Testis (tissue), 5 donors: ENCODE data around the gene FXR1. TPM values are rescaled to one million over a fixed set of nuclear protein-coding genes. Genes with fewer than 3 reads are reported as not detected.
A peak's percentile ranks its signal among the peaks of the same experiment; 100 is the strongest.
"Not testable (repeated sequence)": the region's sequence is repeated elsewhere in the genome, so short reads cannot be mapped to it uniquely, and the experiment has no call there.

ENCODE experiments used
- DNase-seq: peaks from one replicate; pipeline ENCODE4 v3.0.0-alpha.2; 2019
- H3K27ac ChIP-seq, 2 donors: fragments of 200-600 bp; sonication (generic); one replicate each; pipeline ENCODE4 v1.5.1; 2019
- H3K27me3 ChIP-seq: fragments of 200-600 bp; sonication (generic); one replicate; pipeline ENCODE4 v1.5.1; 2019
- H3K36me3 ChIP-seq: fragments of 200-600 bp; sonication (generic); one replicate; pipeline ENCODE4 v1.5.1; 2017; ENCODE audit warnings: low read depth; ENCODE audit errors: missing control alignments
- H3K4me1 ChIP-seq: fragments of 200-600 bp; sonication (generic); one replicate; pipeline ENCODE4 v1.5.1; 2019
- H3K4me3 ChIP-seq, 2 donors: fragments of 200-600 bp; sonication (generic); one replicate each; pipeline ENCODE4 v1.5.1; 2017 to 2019
- H3K9me3 ChIP-seq: fragments of 200-600 bp; sonication (generic); one replicate; pipeline ENCODE4 v1.5.1; 2017
- POLR2A ChIP-seq: fragments of 450-650 bp; IDR thresholded peaks from one replicate; pipeline ENCODE4 v1.6.1; 2017; ENCODE audit warnings: antibody characterized with exemption, mild to moderate bottlenecking, moderate library complexity
- WGBS, 2 donors: methylation state at CpG; one replicate each; pipeline ENCODE4 v1.1.5; 2018; 5-methylcytosine and 5-hydroxymethylcytosine counted together
- intact Hi-C: fragments of 100-400 bp; cut with DNase I; formaldehyde crosslinking; loops from one replicate; pipeline ENCODE4 v1.15.1; 2023; ENCODE audit warnings: low total_unique reads
- long read RNA-seq, 2 donors: transcript quantifications; one replicate each; lab custom pipeline, GENCODE V29; 2026
- polyA plus RNA-seq: library from polyadenylated mRNA; stranded (reverse); fragments of 350-450 nt; fragmentation: Illumina TruSeq; extraction: RNeasy Lipid Tissue Mini Kit (QIAGEN cat#74804); gene quantifications from one replicate; pipeline ENCODE4 v1.2.3, GENCODE V29; 2014; ENCODE audit warnings: low read depth, low replicate concordance; ENCODE audit not compliant: insufficient read depth
- total RNA-seq, 2 donors: library from RNA; depleted of rRNA; stranded (reverse); fragments of >200 nt; gene quantifications; one replicate each; pipeline ENCODE4 v1.2.3, GENCODE V29; 2016
- TF ChIP-seq, protein P1 (sequence below), 3 experiments: fragments of 450-650 bp in 2 of 3; fragments of 200-600 bp in 1 of 3; sonication (generic) in 1 of 3; IDR thresholded peaks; one replicate each; pipeline ENCODE4 v1.5.1; 2016 to 2019; ENCODE audit warnings: antibody characterized with exemption in 3 of 3, mild to moderate bottlenecking in 2 of 3, moderate library complexity in 1 of 3

Gene FXR1
- total RNA-seq (100 to 1,000 TPM; 183 to 274 TPM), polyA plus RNA-seq (273 TPM)
- long read RNA-seq, donor 1, full-length matches to known transcripts, result 20 of 180 reads
- long read RNA-seq, donor 1, partial matches to known transcripts, result 40 of 180 reads
- long read RNA-seq, donor 1, other reads (novel, unspliced or antisense), result 120 of 180 reads
- long read RNA-seq, donor 2, full-length matches to known transcripts, result 13 of 19 reads
- long read RNA-seq, donor 2, partial matches to known transcripts, result 6 of 19 reads
- long read RNA-seq, donor 2, other reads (novel, unspliced or antisense), result 0 of 19 reads

DNA sequence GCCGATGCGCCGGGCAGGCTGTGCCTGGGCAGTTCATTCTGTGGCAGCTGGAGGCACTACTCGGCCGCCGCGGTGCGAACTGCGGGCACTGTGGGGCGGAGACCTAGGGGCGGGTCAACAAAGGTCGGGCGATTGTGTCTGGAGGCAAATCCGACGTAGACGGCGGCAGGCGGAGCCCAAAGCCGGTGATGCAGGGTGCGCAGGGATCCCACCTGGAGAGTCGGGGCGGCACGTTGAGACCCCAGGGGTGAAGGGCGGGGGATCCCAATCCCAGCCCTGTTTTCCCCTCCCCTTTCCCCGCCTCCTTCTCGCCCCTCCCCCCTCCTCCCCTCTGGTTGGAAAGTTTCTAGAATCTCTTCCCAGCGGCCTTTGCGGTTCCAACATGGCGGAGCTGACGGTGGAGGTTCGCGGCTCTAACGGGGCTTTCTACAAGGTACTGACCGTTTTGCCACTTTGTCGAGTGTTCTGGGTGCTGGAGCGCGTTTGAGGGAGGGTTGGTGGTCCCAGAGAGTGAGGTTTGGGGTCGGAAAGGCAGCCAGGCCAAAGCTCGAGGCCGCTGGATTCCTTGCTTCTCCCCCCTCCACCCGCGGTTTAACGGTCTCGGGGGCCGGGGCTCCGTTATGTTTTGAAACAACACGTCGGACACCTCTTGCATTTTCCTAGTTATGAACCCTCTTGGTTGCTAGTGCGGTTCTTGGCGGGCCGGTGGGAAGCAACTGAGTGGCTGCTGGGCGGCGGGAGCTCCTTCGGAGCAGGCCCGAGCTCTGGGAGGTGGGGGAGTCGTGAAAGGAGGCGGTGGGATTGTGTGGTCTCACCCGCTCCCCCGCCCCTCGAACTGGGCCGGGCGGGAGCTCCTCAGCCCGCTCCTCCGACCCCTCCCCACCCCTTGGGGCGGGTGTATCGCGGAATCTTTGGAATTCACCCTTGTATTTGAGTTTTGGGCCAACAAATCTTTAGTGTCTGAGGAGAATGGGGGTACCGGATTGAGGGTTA is at the start of gene FXR1:
TSS of gene FXR1 (plus strand) at position 367 of the 993 bp plus-strand sequence. CDS start at position 383, 16 bp downstream.
- H3K4me1 ChIP-seq, result peaks cover 6% of the 10 kb centered on the region
- peak within 1 kb of the TSS; percentile 90 to 97 for H3K4me3 ChIP-seq
- no peaks in the 10 kb centered on the region for H3K9me3 ChIP-seq
- TF ChIP-seq, protein P1, sequence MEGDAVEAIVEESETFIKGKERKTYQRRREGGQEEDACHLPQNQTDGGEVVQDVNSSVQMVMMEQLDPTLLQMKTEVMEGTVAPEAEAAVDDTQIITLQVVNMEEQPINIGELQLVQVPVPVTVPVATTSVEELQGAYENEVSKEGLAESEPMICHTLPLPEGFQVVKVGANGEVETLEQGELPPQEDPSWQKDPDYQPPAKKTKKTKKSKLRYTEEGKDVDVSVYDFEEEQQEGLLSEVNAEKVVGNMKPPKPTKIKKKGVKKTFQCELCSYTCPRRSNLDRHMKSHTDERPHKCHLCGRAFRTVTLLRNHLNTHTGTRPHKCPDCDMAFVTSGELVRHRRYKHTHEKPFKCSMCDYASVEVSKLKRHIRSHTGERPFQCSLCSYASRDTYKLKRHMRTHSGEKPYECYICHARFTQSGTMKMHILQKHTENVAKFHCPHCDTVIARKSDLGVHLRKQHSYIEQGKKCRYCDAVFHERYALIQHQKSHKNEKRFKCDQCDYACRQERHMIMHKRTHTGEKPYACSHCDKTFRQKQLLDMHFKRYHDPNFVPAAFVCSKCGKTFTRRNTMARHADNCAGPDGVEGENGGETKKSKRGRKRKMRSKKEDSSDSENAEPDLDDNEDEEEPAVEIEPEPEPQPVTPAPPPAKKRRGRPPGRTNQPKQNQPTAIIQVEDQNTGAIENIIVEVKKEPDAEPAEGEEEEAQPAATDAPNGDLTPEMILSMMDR (IDR thresholded peaks at IDR 0.05), result peak; percentile 54 to 60 (median 59)
- TF ChIP-seq POLR2A, result peak; percentile 63
- peak within 1 kb of the TSS; percentile 97 to 99 for H3K27ac ChIP-seq
- WGBS, 2 donors, result 0% methylated on average over 30 to 59 of the region's 68 CpGs
- peak; percentile 94 for DNase-seq
- intact Hi-C loops, result loop anchor here (10.0 kb wide), 1 partner anchor 792 kb away; no protein-coding TSS in a partner anchor
- H3K36me3 ChIP-seq, result no peaks in the 10 kb centered on the region
- no peaks in the 10 kb centered on the region for H3K27me3 ChIP-seq

DNA sequence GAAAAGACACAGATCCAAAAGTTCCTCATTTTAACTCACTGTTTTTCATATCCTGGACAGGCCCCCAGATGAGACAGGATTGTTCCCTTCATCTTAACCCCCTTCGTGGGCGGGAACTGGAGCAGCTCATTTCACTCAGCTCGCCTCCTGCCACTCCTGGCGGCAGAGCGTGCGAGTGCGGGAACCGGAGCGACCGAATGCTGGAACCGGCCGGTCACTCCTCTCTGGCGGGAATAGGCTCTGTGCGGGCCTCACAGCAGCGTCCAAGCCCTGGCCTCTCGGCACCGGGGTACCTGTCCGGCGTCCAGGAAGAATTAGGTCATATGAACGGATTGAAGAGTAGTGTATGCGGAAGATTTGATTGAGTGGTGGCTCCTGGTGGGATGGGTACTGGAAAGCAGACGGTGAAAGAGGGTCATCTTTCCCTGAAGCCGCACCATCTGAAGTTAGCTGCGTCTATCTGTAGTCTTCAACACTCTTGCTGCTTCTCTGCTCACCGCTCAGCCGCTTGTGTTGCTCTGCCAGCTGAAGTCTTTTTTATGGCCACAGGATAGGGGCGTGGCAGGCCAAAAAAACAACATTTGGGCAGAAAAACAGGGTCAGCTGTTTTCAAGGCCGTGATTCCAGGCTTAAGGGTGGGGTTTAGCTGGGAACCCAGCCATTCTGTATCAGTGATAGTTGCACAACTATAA is 42.3 kb upstream of the FXR1 start:
- intact Hi-C loops, result no loop called here
- TF ChIP-seq, protein P1 (IDR thresholded peaks at IDR 0.05), result no peak
- no peak for TF ChIP-seq POLR2A
- H3K4me1 ChIP-seq, result peaks cover 5% of the 10 kb centered on the region
- WGBS, 2 donors, result 5 to 12% methylated on average over 28 of the region's 28 CpGs
- no peaks in the 10 kb centered on the region for H3K36me3 ChIP-seq
- H3K9me3 ChIP-seq, result no peaks in the 10 kb centered on the region
- H3K4me3 ChIP-seq, result peak overlapping the region; percentile 43 to 59
- peak; percentile 67 for DNase-seq
- peak overlapping the region; percentile 20 to 46 for H3K27ac ChIP-seq
- no peaks in the 10 kb centered on the region for H3K27me3 ChIP-seq

DNA sequence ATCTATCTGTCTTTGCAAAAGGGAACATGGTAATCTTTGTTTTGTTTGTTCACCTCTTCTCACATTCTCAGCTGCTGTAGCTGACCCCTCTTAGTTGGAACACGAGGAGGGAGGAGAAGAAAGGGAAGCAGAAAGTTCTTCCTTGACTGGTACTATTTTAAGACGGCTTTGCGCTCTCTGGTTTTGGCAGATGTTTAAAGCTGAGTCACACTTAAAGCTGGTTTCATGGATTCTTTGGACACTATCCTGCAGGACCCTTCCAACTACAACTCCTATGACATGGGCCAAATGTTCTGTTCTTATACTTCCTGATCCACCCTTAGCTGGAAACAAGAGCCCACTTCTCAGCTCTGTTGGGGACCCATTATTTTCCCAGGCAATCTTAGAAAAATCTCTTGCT is 40.6 kb upstream of the FXR1 start:
- DNase-seq, result no peak
- intact Hi-C loops, result no loop called here
- no peaks in the 10 kb centered on the region for H3K36me3 ChIP-seq
- no peak overlapping the region for H3K4me3 ChIP-seq
- H3K27me3 ChIP-seq, result no peaks in the 10 kb centered on the region
- 56 to 57% methylated on average over 3 of the region's 3 CpGs for WGBS, 2 donors
- no peak overlapping the region for H3K27ac ChIP-seq
- no peaks in the 10 kb centered on the region for H3K9me3 ChIP-seq
- no peak for TF ChIP-seq POLR2A
- TF ChIP-seq, protein P1 (IDR thresholded peaks at IDR 0.05), result no peak
- H3K4me1 ChIP-seq, result peaks cover 5% of the 10 kb centered on the region

DNA sequence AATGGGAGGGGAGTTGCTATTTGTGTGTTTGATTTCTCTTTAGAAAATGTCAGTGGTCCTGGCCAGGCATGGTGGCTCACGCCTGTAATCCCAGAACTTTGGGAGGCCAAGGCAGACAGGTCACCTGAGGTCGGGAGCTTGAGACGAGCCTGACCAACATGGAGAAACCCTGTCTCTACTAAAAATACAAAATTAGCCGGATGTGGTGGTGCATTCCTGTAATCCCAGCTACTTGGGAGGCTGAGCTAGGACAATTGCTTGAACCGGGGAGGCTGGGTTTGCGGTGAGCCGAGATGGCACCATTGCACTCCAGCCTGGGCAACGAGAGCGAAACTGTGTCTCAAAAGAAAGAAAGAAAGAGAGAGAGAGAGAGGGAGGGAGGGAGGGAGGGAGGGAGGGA is 40.0 kb upstream of the FXR1 start:
- 81 to 94% methylated on average over 9 of the region's 9 CpGs for WGBS, 2 donors
- H3K4me1 ChIP-seq, H3K9me3 ChIP-seq, H3K4me3 ChIP-seq, DNase-seq, H3K27ac ChIP-seq, H3K27me3 ChIP-seq, H3K36me3 ChIP-seq, intact Hi-C loops: not testable (repeated sequence)
